Mononuclear cell (primary cell): ENCODE data around the gene CTIF. TPM values are rescaled to one million over a fixed set of nuclear protein-coding genes. Genes with fewer than 3 reads are reported as not detected.

Source experiments
- H3K27me3 ChIP-seq: 2 replicates; pipeline ENCODE4 v1.6.0; 2011; ENCODE audit warnings: low read length, control low read depth; ENCODE audit not compliant: insufficient read depth
- H3K4me1 ChIP-seq: 2 replicates; pipeline ENCODE4 v1.5.1; 2011; ENCODE audit warnings: mild to moderate bottlenecking, low read length, control low read depth; ENCODE audit not compliant: insufficient read depth
- H3K4me3 ChIP-seq: 2 replicates; pipeline ENCODE4 v1.5.1; 2011; ENCODE audit warnings: mild to moderate bottlenecking, low read length, moderate library complexity
- H3K9me3 ChIP-seq: 2 replicates; pipeline ENCODE4 v1.5.1; 2011; ENCODE audit warnings: low read depth, mild to moderate bottlenecking, control low read depth, low read length
- total RNA-seq: library from RNA; depleted of rRNA; stranded (reverse); fragments of >200 nt; gene quantifications from one replicate; pipeline ENCODE4 v1.2.3, GENCODE V29; 2012

CTIF gene
- total RNA-seq, 1 donor = 2.7 TPM

DNA sequence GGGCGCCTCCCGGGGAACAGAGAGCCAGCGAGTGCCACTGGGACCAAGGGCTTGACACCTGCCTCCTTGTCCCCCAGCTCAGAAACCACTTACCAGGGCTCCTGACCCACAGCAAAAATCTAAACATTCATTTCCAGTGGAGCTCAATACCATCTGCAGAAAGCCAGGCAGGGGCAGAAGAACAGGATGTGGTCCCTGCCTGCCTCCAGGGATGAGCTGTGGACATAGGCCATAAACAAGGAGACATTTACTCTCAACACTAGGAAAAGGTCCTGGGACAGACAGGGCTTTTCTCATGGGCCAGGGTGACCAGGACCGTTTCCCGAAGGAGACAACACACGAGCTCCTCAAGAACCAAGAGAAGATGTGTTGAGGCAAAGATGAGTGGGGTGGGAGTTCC is 203.0 kb downstream of the CTIF start:
- Histone ChIP-seq H3K27me3 (no peaks in the 10 kb centered on the region), H3K4me3 (no peak overlapping the region), H3K9me3 (no peaks in the 10 kb centered on the region)

DNA sequence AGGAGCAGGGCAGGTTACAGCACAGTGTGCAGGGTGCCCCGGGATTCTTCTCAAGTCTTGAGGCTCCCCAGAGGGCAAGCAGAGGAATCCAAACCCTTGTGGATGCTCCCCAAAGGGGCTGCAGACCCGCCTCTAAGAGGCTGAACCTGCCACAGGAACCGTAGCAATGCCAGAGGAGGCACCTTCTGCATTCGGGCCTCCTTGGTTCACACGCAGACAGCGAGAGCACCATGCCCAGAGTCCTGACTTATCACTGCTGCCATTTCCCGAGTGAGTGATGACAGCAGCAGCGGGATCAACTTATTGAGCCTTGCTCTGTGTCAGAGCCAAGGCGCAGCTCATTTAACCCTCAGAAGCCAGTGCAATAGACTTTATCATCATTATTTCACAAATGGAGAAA is 203.5 kb downstream of the CTIF start:
- Histone ChIP-seq H3K4me1 (peaks cover 37% of the 10 kb centered on the region), H3K4me3 (no peak overlapping the region)

More for the DNA sequence above, 203.0 kb downstream of the CTIF start:
- H3K4me1 ChIP-seq = peaks cover 37% of the 10 kb centered on the region

DNA sequence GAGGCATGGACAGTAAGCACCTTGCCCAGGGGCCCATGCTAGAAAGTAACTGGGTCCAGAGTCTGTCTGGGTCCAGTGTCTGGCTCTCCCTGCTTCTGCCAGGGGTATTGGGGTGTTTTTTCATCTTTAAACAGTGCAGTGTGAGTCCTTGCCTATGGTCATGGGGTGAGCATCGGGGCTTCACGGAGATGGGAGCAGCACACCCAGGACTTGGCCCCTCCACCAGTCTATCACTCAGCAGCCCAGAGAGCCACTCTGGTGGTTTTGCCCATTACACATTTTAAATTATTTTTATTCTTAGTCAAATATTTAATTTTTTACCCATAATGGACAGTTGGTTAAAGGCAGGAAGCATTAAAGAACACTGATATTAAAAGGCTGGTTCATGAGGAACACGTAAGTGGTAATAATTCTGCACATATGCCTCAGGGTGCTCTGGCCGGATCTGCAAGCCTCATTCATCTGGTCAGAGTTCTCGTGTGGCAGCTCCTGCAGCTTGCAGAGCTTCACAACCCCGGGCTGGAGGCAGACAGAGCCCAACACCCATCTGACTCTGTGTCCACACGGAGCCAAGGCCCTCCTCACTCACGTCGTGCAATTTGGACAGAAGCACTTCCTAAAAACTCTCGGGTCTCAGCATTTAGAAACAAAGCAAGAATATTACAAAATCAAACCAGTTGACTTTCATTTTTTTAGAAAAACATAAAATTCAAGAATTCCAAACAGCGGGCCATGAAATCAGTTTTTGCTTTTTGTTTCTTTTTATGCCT is 204.1 kb downstream of the CTIF start:
- Histone ChIP-seq H3K27me3 (no peaks in the 10 kb centered on the region), H3K4me1 (peaks cover 37% of the 10 kb centered on the region), H3K9me3 (no peaks in the 10 kb centered on the region), H3K4me3 (no peak overlapping the region)

More for the DNA sequence above, 203.5 kb downstream of the CTIF start:
- Histone ChIP-seq H3K9me3 (no peaks in the 10 kb centered on the region), H3K27me3 (no peaks in the 10 kb centered on the region)

DNA sequence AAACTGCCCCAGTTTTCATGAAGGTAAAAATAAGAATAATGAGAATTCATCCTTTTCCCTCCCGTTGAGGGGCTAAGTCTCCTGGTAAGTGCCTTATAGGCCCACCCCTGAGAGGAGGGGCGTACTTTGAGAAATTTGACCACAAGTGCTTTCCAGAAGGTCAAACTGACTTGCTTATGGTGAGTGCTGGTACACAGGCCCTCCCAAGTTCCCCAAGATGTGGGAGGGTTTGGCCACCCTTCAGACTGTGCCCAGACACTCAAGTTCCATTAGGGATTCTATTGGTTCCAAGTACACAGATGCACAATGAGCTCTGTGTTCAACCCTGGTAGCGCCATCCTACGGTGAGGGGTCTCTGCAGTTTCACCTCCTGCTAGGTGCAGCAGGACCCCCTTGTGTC is 205.1 kb downstream of the CTIF start:
- Histone ChIP-seq H3K27me3 (no peaks in the 10 kb centered on the region), H3K4me1 (peaks cover 37% of the 10 kb centered on the region), H3K9me3 (no peaks in the 10 kb centered on the region), H3K4me3 (no peak overlapping the region)

DNA sequence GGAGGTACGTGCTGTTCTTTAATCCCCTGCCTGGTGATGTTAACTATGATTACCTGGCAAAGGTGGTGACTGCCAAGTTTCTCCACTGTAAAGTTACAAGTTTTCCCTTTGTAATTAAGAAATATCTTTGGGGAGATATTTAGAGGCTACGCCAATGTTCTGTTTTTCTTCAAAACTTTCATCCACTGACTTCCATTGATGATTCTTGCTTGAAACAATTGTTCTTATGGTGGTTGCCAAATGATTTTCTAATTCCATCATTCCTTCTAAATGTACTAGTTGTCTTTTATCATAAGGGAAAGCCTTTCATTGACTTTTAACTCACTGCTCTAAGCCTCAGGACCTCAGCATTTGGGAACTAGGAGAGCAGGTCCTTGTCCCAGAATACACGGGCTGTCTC is 206.5 kb downstream of the CTIF start:
- peaks cover 37% of the 10 kb centered on the region for H3K4me1 ChIP-seq
- no peaks in the 10 kb centered on the region for H3K27me3 ChIP-seq
- no peaks in the 10 kb centered on the region for H3K9me3 ChIP-seq
- no peak overlapping the region for H3K4me3 ChIP-seq

DNA sequence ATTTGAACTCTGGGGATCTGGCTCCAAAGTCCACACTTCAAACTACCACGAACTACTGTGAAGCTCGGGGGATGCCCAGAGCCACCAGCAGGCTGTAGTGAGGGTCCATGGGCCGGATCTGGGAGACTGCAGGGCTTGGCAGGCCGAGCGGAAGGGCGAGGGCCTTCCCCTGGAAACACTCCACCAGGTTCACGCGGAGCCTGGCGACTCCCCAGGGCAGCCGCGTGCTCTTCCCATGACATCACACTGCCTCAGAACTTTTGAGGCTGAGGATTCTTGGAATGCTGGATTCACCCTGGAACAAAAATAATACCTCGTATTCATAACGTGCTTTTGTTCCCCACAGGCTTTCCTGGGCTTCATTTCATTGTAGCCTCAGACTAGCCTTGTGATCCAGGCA is 210.9 kb downstream of the CTIF start:
- no peak overlapping the region for H3K4me3 ChIP-seq

DNA sequence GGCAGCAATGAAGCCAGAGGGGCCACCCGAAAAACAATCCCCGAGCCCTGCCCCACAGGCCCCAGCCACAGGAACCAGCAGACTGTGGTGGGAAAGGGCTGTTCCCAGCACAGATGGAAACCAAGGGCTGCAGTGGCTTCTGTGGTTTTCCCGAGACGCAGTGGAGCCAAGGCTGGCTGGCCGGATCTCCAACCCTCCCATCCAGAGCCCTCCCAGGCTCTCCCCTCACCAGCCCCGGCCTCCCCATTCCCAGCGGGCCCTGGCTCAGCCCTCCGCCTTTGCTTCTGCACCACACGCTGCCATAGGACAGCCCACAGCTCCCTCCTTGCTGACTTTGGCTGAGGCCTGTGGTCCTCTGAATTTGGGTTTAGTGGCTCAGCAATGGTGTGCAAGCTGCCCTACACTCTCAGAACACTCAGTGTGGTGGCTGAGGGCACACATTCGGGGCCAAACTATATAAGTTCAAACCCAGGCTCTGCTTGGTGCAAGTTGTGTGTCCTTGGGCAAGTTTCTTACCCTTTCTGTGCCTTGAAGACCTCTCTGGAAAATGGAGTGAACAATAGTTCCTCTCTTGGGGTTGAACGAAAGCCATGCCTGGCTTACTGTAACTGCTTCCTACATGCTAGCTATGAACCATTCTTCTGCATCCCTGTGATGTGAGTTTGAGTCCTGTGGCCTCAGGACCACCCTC is 211.8 kb downstream of the CTIF start:
- Histone ChIP-seq H3K27me3 (no peaks in the 10 kb centered on the region), H3K4me3 (no peak overlapping the region)

More for the DNA sequence above, 210.9 kb downstream of the CTIF start:
- no peaks in the 10 kb centered on the region for H3K27me3 ChIP-seq
- peaks cover 7% of the 10 kb centered on the region for H3K4me1 ChIP-seq
- H3K9me3 ChIP-seq = no peaks in the 10 kb centered on the region

DNA sequence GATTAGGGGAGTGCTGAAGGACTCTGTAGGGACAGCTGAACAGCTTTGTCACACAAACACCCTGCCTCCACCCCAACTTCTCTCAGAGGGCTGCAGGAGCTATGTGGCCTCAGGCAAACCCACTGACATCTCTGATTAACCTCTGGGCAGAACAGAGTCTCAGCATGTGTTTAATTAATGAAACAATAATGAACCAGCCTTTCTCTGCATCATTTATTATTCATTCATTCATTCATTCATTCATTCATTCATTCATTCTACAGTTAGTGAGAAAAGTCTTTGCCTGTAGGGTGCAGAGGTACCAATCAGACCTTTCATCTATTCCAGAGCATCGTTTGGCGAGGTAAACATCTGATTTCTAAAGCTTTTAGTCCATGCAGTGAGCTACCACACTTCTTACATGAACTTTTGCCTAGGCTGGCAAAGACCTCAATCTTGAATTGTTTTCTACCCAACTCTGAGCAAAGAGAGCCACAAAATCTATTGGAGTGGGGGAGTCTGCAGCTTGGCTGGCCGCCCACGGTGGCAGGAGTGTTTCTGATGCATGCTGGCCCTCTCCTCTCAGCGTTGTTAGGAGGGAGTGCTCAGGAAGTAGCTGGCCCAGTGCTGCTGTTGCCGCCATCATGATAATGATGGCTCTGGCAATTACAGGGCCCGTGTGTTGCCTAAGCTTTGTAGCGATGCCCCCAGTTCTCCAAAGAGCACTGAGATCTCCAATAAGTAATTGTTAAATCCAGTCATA is 213.1 kb downstream of the CTIF start:
- no peaks in the 10 kb centered on the region for H3K9me3 ChIP-seq
- no peaks in the 10 kb centered on the region for H3K4me1 ChIP-seq
- H3K27me3 ChIP-seq = no peaks in the 10 kb centered on the region
- H3K4me3 ChIP-seq = no peak overlapping the region

More for the DNA sequence above, 211.8 kb downstream of the CTIF start:
- H3K4me1 ChIP-seq = no peaks in the 10 kb centered on the region
- H3K9me3 ChIP-seq = no peaks in the 10 kb centered on the region

DNA sequence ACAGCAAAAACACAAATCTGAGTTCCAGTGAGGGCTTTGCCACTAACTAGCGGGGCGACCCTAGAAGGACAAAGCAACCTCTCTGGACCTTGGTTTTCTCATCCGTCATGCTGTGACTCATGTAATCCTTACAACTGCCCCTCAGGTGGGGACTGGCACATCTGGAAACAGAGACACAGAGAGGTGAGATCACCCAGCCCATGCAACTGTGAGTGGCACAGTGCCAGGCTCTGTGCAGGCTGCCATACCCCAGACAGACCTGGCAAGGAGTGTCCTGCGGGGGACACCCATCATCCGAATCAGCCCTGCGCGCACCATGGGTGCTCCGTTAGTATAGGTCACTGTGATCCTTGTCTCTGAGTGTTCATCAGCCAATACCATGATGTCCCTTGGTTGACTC is 213.6 kb downstream of the CTIF start:
- no peaks in the 10 kb centered on the region for H3K4me1 ChIP-seq
- no peaks in the 10 kb centered on the region for H3K27me3 ChIP-seq
- no peaks in the 10 kb centered on the region for H3K9me3 ChIP-seq
- H3K4me3 ChIP-seq = no peak overlapping the region

DNA sequence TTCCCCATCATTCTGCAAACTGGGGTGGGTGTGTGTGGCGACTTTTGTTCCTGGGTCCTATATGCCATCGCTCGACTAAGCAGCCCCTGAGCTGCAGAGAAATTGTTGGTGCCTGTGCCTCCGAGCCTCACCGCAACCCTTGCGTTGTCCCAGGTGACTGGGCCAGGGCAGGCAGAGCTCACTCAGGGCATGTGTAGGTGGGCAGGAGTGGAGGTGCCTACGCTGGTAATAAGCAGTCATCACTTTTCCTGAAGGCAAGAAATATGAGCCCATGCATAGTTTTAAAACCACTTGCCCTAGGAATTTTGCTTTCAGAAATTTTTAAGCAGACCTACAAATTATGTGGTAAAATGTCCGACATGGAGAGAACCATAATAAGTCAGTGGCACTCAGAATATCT is 214.1 kb downstream of the CTIF start:
- H3K4me1 ChIP-seq = no peaks in the 10 kb centered on the region
- H3K9me3 ChIP-seq = no peaks in the 10 kb centered on the region
- H3K4me3 ChIP-seq = no peak overlapping the region
- no peaks in the 10 kb centered on the region for H3K27me3 ChIP-seq

DNA sequence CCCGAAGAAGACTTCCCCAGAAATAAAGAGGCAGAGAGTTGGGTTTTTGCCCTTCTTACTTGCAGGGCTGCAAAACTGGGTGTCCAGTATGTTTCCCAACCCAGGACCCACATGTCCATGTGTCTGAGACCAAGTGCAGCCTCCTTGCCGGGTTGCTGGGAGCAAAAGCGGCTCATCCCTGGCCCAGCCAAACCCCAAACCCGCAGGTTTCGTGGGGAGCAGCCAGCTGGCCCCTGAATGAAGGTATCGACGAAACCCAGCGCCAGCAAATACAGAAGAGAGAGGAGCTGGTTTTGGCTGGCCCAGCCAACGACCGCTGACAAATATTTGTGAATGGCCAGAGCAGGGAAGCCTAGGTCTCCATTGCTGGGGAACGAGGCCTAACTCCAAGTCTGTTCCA is 214.9 kb downstream of the CTIF start:
- Histone ChIP-seq H3K9me3 (no peaks in the 10 kb centered on the region), H3K4me3 (no peak overlapping the region), H3K4me1 (no peaks in the 10 kb centered on the region), H3K27me3 (no peaks in the 10 kb centered on the region)

DNA sequence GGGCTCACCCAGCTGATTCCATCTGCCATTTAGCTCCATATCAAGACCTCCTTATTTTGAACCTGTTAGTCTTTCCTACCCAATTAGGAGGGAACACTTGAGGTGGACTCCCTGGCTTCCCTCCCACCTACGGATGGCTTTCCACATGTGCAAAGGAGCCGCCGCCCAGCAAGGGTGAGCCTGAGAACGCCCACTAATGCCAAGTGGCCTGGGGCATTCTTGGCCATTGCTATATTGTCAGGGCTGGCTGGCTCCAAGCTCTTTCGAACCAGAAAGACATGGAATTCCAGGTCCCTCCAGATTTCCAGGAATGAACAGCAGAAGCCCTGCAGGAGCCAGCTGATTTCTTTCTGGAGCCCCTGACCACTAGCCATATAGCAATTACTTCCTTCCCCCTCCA is 215.7 kb downstream of the CTIF start:
- Histone ChIP-seq H3K4me3 (no peak overlapping the region), H3K27me3 (no peaks in the 10 kb centered on the region), H3K9me3 (no peaks in the 10 kb centered on the region), H3K4me1 (no peaks in the 10 kb centered on the region)

DNA sequence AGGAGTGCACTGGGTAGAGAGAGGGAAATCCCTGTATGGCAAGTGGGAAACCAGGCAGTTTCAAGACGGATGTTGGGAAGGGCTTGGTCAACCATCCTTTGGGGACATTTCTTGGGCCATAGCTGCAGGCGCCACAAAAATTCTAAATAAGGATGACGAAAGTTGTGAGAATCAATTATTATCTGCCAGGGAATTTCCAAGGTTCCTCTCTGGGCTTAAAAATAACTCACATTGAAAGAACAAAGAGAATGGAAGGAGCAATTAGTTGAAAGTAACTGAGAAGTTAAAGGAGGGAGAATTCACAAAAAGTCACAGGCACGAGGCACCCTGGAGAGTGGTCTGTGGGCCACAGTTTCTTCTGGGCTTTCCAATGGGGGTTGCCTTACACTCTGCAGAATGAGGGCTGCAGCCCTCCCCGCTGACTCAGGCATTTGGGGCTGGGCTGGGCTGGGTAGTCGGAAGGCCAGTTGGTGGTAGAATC is 216.2 kb downstream of the CTIF start:
- no peaks in the 10 kb centered on the region for H3K27me3 ChIP-seq
- H3K4me3 ChIP-seq = no peak overlapping the region
- H3K9me3 ChIP-seq = no peaks in the 10 kb centered on the region
- no peaks in the 10 kb centered on the region for H3K4me1 ChIP-seq

DNA sequence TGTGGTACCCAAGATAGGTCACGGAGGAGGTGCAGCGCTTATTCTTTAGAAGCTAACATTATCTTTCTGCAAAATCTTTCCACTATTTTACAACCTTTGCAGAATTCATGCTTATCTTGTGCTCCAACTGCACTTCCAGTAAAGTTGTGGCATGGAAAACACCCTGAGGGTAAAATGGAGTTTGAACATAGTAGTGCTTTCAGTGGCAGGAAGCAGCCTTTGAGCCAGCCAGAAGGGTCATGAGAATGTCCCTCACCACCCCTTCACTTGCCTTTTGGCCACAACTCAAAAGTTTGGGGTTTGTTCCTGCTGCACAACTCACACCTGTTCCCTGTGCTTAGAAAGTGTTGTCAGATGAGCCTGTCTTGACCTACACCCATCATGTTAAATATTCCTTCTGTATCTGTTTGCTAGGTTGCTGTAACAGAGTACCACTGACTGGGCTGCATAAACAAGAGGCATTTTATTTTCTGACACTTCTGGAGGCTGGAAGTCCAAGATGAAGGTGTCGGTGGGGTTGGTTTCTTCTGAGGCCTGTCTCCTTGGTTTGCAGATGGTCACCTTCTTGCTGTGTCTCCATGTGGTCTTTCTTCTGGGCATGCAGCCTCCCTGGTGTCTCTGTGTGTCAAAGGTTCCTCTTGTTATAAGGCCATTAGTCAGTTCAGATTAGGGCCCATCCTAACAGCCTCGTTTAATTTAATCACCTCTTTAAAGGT is 217.8 kb downstream of the CTIF start:
- Histone ChIP-seq H3K9me3 (no peaks in the 10 kb centered on the region), H3K4me3 (no peak overlapping the region), H3K4me1 (no peaks in the 10 kb centered on the region), H3K27me3 (no peaks in the 10 kb centered on the region)

DNA sequence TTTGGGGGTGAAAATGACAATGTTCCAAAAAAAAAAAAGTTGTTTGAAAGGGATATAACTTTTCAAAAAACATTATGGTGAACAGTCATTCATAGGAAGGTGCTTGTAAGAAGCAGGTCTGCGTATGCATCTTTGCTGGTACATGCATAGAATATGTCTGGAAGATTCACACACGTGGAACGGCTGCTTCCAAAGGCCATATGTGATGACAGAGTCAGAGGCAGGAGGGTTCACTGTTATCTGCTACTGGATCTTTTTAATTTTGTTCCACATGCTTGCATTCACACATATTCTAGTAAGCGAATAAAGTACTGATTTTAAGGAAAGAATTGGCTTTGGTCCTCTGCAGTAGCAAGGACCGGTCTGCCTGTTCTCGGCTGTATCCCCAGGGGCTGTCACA is 218.5 kb downstream of the CTIF start:
- H3K27me3 ChIP-seq = no peaks in the 10 kb centered on the region
- H3K4me3 ChIP-seq = no peak overlapping the region
- H3K4me1 ChIP-seq = no peaks in the 10 kb centered on the region
- H3K9me3 ChIP-seq = no peaks in the 10 kb centered on the region
